Endothelial cell of umbilical vein (primary cell): Measurements from ENCODE around the gene FBXL17. TPM values are rescaled to one million over a fixed set of nuclear protein-coding genes. Genes with fewer than 3 reads are reported as not detected.

Source experiments
- BruUV-seq: library from RNA; stranded (reverse); fragments of 400-500 nt; replicated peaks from 2 replicates; lab custom pipeline; 2021; lab: Mats Ljungman, UMichigan
- CTCF ChIA-PET: fragments of 300-600, 350-600 bp; sonication (Branson Sonifier 250); formaldehyde crosslinking; loops from one replicate; lab custom pipeline; 2021; ENCODE audit warnings: antibody characterized with exemption, inconsistent platforms; lab: Charles Lee
- POLR2A ChIA-PET: fragments of 300-600, 350-600 bp; sonication (Branson Sonifier 250); formaldehyde crosslinking; loops from one replicate; lab custom pipeline; 2021; ENCODE audit warnings: antibody characterized with exemption, inconsistent platforms; lab: Charles Lee
- DNase-seq: peaks from one replicate; pipeline ENCODE4 v3.0.0-alpha.2; 2011; ENCODE audit warnings: low read depth, low spot score
- FAIRE-seq: peaks from 2 replicates; lab custom pipeline; 2011; peaks lifted over from hg19 to GRCh38; lab: Jason Lieb, UNC
- H2AFZ ChIP-seq: 2 replicates; pipeline ENCODE4 v1.6.0; 2012; ENCODE audit warnings: low read depth, low read length, control low read depth, inconsistent platforms
- H3K27ac ChIP-seq: 2 replicates; pipeline ENCODE4 v1.5.1; 2011; ENCODE audit warnings: low read depth, mild to moderate bottlenecking, control low read depth, low read length, moderate library complexity; ENCODE audit not compliant: insufficient read depth
- H3K27me3 ChIP-seq, 2 experiments: 2 replicates each; pipeline versions ENCODE4 v1.6.0 to v1.6.1; 2011; ENCODE audit warnings: low read length in 2 of 2, mixed read lengths in 1 of 2; ENCODE audit not compliant: control insufficient read depth in 2 of 2, insufficient read depth in 2 of 2
- H3K36me3 ChIP-seq, 2 experiments: 2 replicates in 1 of 2; 3 replicates in 1 of 2; pipeline ENCODE4 v1.5.1; 2011; ENCODE audit warnings: low read length in 2 of 2, mild to moderate bottlenecking in 1 of 2, moderate library complexity in 1 of 2; ENCODE audit not compliant: control insufficient read depth in 2 of 2, insufficient read depth in 2 of 2; ENCODE audit errors: extremely low read depth in 1 of 2
- H3K4me1 ChIP-seq: 3 replicates; pipeline ENCODE4 v1.5.1; 2011; ENCODE audit warnings: mild to moderate bottlenecking, low read length; ENCODE audit not compliant: control insufficient read depth, insufficient read depth; ENCODE audit errors: extremely low read depth
- H3K4me2 ChIP-seq: 2 replicates; pipeline ENCODE4 v1.6.1; 2011; ENCODE audit warnings: low read length, control low read depth, mixed read lengths; ENCODE audit not compliant: insufficient read depth
- H3K4me3 ChIP-seq, 3 experiments: fragments of 200-600 bp in 1 of 3; sonication (generic), shearing (Covaris generic) in 1 of 3; replicated peaks in 1 of 3; 2 replicates each; pipeline ENCODE4 v1.5.1; 2011 to 2016; ENCODE audit warnings: control low read depth in 3 of 3, low read length in 3 of 3, mild to moderate bottlenecking in 2 of 3, inconsistent platforms in 1 of 3, low read depth in 1 of 3, moderate library complexity in 1 of 3; ENCODE audit not compliant: insufficient read depth in 1 of 3
- H3K79me2 ChIP-seq: 2 replicates; pipeline ENCODE4 v1.6.0; 2012; ENCODE audit warnings: low read length, inconsistent platforms; ENCODE audit not compliant: control insufficient read depth, insufficient read depth
- H3K9ac ChIP-seq: replicated peaks from 2 replicates; pipeline ENCODE3; 2011; ENCODE audit warnings: low read length, control low read depth; ENCODE audit not compliant: insufficient read depth; ENCODE audit errors: extremely low read depth
- H3K9me1 ChIP-seq: replicated peaks from 3 replicates; pipeline ENCODE4 v1.6.0; 2011; ENCODE audit warnings: mild to moderate bottlenecking, low read length; ENCODE audit not compliant: control insufficient read depth, insufficient read depth; ENCODE audit errors: extremely low read depth
- H3K9me3 ChIP-seq: replicated peaks from 2 replicates; pipeline ENCODE4 v1.5.1; 2012; ENCODE audit warnings: low read length, inconsistent platforms; ENCODE audit not compliant: control insufficient read depth, insufficient read depth
- H4K20me1 ChIP-seq: replicated peaks from 2 replicates; pipeline ENCODE3; 2011; ENCODE audit warnings: mild to moderate bottlenecking, low read length; ENCODE audit not compliant: control insufficient read depth, insufficient read depth; ENCODE audit errors: extremely low read depth
- CTCF ChIP-seq, 2 donors: IDR thresholded peaks; 1 replicate in 1 of 2; 2 replicates in 1 of 2; pipeline ENCODE4 v1.5.1; 2011; ENCODE audit warnings: low read length in 2 of 2, mild to moderate bottlenecking in 2 of 2, moderate library complexity in 2 of 2, control low read depth in 1 of 2, inconsistent platforms in 1 of 2, low read depth in 1 of 2; ENCODE audit not compliant: insufficient read depth in 1 of 2; ENCODE audit errors: extremely low read depth in 1 of 2
- EZH2 ChIP-seq: IDR thresholded peaks from 2 replicates; pipeline ENCODE4 v1.6.1; 2012; ENCODE audit warnings: borderline replicate concordance, low read depth, mild to moderate bottlenecking, moderate library complexity, low read length, inconsistent platforms; ENCODE audit not compliant: severe bottlenecking
- FOS ChIP-seq: IDR thresholded peaks from 2 replicates; pipeline ENCODE4 v1.6.1; 2011; ENCODE audit warnings: mild to moderate bottlenecking, low read length, moderate library complexity, borderline replicate concordance; ENCODE audit not compliant: insufficient read depth
- GATA2 ChIP-seq: IDR thresholded peaks from 2 replicates; pipeline ENCODE4 v1.7.0; 2011; ENCODE audit warnings: low read depth, mild to moderate bottlenecking, moderate library complexity, mixed read lengths, low read length; ENCODE audit not compliant: insufficient read length, insufficient read depth
- JUN ChIP-seq: IDR thresholded peaks from 2 replicates; pipeline ENCODE4 v1.6.1; 2011; ENCODE audit warnings: borderline replicate concordance, low read depth; ENCODE audit not compliant: insufficient read length, insufficient read depth
- MYC ChIP-seq: IDR thresholded peaks from one replicate; pipeline ENCODE4 v1.6.1; 2011; ENCODE audit warnings: mild to moderate bottlenecking, low read depth, low read length
- POLR2A ChIP-seq: IDR thresholded peaks from 2 replicates; pipeline ENCODE4 v1.6.1; 2012; ENCODE audit warnings: low read depth, mild to moderate bottlenecking, control low read depth, low read length
- POLR2AphosphoS5 ChIP-seq: IDR thresholded peaks from 2 replicates; pipeline ENCODE4 v1.6.1; 2012; ENCODE audit warnings: low read depth, mild to moderate bottlenecking, control low read depth, low read length, moderate library complexity; ENCODE audit not compliant: insufficient read depth
- dilution Hi-C: fragments of 300-500 bp; cut with MboI; formaldehyde crosslinking; loops from one replicate; pipeline ENCODE4 v1.15.0; 2019; ENCODE audit warnings: low sequenced_read_pairs; ENCODE audit not compliant: extremely low pct_ligation_motif_present
- intact Hi-C: fragments of 100-400 bp; cut with micrococcal nuclease; formaldehyde crosslinking; loops from one replicate; pipeline ENCODE4 v1.10.0; 2022
- polyA plus RNA-seq, 4 experiments: library from polyadenylated mRNA; depleted of rRNA in 3 of 4; stranded (reverse) in 3 of 4; unstranded in 1 of 4; fragments of >200 nt; gene quantifications; 2 replicates each; pipeline versions ENCODE4 v1.2.1 to v1.2.3, GENCODE V29; 2011 to 2012; ENCODE audit warnings: missing spikeins in 1 of 4
- total RNA-seq: library from RNA; stranded (reverse); gene quantifications from 2 replicates; pipeline ENCODE4 v1.2.3, GENCODE V29; 2021
- TF ChIP-seq, protein P1 (sequence below): IDR thresholded peaks from 2 replicates; pipeline ENCODE4 v1.6.1; 2011; ENCODE audit not compliant: insufficient read depth, insufficient read length

Gene FBXL17
- total and polyA plus RNA-seq, 2 donors (not counting 3 experiments of a cell fraction or from before 2014, with no cell fraction given) = 2.7 to 8.8 TPM

GRCh38 chr5:107943923-107944322 is 438.0 kb downstream of the FBXL17 start:
- H3K4me1 ChIP-seq = no peaks in the 10 kb centered on the region
- CTCF ChIA-PET = no interaction called here
- TF ChIP-seq GATA2 = no peak
- TF ChIP-seq POLR2AphosphoS5 = no peak
- TF ChIP-seq MYC = no peak
- no peak for TF ChIP-seq CTCF (IDR thresholded peaks at IDR 0.05; ENCODE audit: extremely low read depth in 1 of 2, insufficient read depth in 1 of 2, low read depth in 1 of 2, low read length in 2 of 2)
- no peak for TF ChIP-seq POLR2A
- no peak for TF ChIP-seq FOS
- TF ChIP-seq JUN = no peak
- TF ChIP-seq EZH2 = no peak
- TF ChIP-seq, protein P1, sequence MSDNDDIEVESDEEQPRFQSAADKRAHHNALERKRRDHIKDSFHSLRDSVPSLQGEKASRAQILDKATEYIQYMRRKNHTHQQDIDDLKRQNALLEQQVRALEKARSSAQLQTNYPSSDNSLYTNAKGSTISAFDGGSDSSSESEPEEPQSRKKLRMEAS = no peak
- H3K4me2 ChIP-seq = no peak overlapping the region
- BruUV-seq = no TSS peak
- H3K27me3 ChIP-seq = no peaks in the 10 kb centered on the region
- H2AFZ ChIP-seq = no peak overlapping the region
- no peaks in the 10 kb centered on the region for H3K9me3 ChIP-seq
- H3K9ac ChIP-seq = no peak overlapping the region
- H4K20me1 ChIP-seq = no peaks in the 10 kb centered on the region
- intact Hi-C loops (no loop called here), dilution Hi-C loops (no loop called here)
- POLR2A ChIA-PET = no interaction called here
- H3K27ac ChIP-seq = no peak overlapping the region
- no peaks in the 10 kb centered on the region for H3K36me3 ChIP-seq
- DNase-seq (no peak), FAIRE-seq (no peak)
- H3K79me2 ChIP-seq = no peaks in the 10 kb centered on the region
- H3K4me3 ChIP-seq = no peak overlapping the region
- no peaks in the 10 kb centered on the region for H3K9me1 ChIP-seq
